ENCODE data around the gene MTMR2.
"Not testable (repeated sequence)": the region's sequence is repeated elsewhere in the genome, so short reads cannot be mapped to it uniquely, and the experiment has no call there.

Gene MTMR2

DNA sequence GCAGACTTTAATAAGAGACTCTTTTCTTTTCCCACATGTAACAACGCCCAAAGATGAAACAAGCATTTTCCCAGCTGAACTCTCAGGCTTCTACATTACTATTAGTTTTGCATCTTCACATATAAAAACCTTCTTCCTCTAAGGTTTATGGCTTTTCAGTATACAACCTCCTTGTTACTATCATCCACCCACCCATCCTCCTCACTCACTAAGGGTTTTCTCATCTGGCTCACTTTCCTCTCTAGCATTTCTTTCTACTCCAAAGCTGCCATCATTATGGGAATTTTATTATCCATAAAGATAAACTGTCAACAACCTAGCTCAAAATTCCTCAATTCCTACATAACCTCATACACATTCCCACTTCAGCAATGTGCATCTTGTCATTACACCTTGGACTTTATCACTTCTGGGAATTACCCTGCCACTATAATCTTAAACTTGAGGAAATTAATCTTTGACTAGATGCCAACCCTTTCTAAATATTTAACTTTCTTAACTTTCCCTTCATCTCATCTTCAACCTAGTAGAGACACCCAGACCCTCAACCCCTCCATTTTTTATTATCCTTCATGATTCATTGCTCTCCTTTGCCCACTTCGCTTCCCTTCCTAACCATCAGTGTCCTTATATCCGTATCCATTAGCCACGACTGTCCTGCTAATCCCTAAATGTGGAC is 30.9 kb downstream of the MTMR2 start:
- no peak for DNase-seq
- in situ Hi-C loops (cut with HindIII; ENCODE audit: low pct_ligation_motif_present, low pct_unique_long_range_greater_than_20kb, low sequenced_read_pairs) = no loop called here

DNA sequence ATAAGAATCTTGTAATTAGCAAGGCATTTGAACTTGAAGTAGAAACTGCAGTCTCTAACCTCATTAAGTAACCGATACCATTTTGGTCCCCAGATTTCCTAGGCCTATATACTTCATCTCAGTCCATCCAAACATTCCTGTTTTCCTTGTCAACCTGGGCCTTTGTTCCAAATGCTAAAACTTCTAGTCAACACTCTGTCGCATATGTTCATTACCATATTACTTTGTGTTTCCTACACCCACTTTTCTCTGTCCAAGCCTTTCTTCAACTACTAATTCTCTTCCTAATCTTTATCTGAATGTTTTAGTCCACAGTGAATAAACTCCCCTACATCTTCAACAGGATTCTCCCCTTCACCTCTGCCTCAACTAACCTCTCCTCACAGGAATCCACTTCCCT is 31.4 kb downstream of the MTMR2 start:
- DNase-seq = no peak
- in situ Hi-C loops (cut with HindIII; ENCODE audit: low pct_ligation_motif_present, low pct_unique_long_range_greater_than_20kb, low sequenced_read_pairs) = no loop called here

DNA sequence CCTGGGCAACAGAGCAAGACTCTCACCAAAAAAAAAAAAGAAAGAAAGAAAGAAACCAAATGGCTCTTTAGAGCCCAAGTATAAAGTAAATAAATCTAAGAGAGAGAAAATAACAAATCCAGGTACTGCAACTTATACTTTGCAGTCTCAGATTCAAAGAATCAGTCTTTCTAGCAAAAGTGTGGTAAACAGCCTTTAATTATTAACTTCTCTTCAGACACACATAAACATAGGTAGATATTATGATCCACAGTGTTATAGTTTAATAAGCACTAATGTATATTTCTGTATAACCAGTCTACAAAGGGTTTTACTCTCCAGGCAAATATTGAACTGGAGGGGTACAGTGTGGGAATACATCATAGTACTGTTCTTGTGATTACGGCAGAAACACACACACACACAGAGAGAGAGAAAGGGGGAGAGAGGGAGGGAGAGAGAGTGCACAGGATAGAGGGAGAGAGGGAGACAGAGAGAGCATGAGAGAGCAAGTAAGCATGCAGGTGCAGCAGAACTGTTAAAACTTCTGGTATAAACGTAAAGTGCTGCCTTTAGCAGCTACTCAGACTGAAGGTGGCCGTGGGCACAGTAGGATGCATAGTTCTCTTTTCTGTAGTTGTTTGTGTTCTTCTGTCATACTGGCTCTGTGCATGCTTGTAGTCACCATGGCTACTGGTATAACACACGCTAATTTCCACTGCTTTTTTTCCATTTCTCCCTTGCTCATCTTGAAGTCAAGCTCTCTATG is 32.3 kb downstream of the MTMR2 start:
- in situ Hi-C loops (cut with HindIII; ENCODE audit: low pct_ligation_motif_present, low pct_unique_long_range_greater_than_20kb, low sequenced_read_pairs) = no loop called here
- DNase-seq = no peak

DNA sequence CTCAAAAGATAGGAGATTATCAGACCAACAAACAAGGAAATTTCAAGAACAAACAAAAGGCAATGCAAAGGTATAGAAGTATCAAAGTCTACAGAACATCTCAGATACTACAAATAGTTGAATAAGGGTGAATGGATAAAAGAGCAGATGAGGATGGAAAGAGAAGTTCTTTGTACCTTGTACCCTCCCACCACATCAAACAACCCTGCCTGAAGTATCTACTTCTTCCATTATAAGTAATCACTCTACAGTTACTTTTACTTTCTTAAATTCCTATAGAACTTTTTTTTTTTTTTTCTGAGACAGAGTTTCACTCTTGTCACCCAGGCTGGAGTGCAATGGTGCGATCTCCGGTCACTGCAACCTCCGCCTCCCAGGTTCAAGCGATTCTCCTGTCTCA is 35.1 kb downstream of the MTMR2 start:
- in situ Hi-C loops (cut with HindIII; ENCODE audit: low pct_ligation_motif_present, low pct_unique_long_range_greater_than_20kb, low sequenced_read_pairs) = no loop called here
- no peak for DNase-seq

DNA sequence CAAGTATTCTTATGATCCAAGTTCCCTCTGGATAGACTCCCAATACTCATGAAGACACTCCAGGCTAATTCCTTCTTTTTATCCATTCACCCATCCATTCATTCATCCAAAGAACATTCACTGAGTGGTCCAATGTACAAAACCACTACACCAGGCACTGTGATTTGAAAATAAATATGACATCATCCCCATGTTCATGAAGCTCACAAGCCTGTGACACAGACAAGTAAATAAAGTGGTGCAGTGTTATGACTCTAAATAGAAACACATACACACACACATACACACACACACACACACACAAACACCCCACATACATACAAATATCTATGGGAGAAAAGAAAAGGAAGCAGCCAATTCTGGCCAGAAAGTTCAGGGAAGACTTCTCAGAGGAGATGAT is 35.5 kb downstream of the MTMR2 start:
- in situ Hi-C loops (cut with HindIII; ENCODE audit: low pct_ligation_motif_present, low pct_unique_long_range_greater_than_20kb, low sequenced_read_pairs) = no loop called here

DNA sequence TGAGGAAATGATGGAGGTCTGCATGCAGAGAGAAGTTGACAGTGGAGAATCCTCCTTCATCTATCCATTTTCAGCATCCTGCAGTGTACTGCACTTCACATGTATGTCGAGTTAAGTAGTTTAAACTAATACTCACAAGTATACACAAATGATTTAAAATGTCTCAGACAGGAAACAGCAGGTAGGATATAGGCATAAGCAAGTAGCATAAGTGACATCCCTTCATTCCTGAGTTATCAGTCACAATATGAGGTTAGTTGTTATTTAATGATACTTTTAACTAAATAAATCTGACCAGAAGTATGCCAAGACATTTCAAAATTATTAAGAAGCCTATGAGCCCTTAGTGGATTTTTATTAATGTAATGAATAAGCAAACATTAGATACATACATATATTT is 37.4 kb downstream of the MTMR2 start:
- in situ Hi-C loops (cut with HindIII; ENCODE audit: low pct_ligation_motif_present, low pct_unique_long_range_greater_than_20kb, low sequenced_read_pairs) = no loop called here

More for the DNA sequence above, 35.5 kb downstream of the MTMR2 start:
- no peak for DNase-seq

DNA sequence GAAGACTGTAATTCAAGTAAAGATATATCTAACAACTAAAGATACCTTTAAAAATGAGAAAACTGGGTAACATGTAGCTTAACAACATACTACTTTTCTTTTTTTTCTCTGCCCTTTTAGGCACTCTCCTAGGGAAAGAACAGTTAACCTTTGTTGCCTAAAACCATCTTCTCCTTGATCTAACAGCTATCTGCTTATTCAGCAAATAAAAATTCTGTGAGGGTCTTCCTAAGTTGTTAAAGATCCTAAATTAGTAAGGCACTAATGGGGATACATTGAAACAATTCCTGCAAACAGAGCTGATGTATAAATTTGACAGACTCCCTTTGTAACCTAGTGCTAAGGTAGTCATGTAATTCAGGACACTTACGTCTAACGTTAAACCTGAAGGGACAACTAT is 39.1 kb downstream of the MTMR2 start:
- in situ Hi-C loops (cut with HindIII; ENCODE audit: low pct_ligation_motif_present, low pct_unique_long_range_greater_than_20kb, low sequenced_read_pairs) = no loop called here
- DNase-seq = no peak

More for the DNA sequence above, 37.4 kb downstream of the MTMR2 start:
- DNase-seq = no peak

DNA sequence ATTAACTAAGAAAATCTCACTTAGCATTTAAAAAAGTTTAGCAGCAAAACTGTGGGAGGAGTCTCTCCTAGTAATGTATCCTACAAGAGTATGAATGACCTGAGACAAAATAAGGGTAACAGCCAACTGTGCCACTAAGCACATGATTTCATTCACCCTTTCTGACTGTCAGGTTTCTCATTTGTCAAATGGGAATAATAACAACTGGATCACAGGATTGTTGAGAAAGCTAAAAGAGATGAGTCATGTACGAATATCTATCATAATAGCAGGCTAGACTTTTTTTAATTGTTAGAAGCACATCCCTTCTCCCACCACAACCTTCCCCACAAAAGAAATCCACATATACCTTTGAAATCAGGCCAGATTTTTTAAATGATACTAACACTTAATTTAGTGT is 39.5 kb downstream of the MTMR2 start:
- in situ Hi-C loops (cut with HindIII; ENCODE audit: low pct_ligation_motif_present, low pct_unique_long_range_greater_than_20kb, low sequenced_read_pairs) = no loop called here
- no peak for DNase-seq

DNA sequence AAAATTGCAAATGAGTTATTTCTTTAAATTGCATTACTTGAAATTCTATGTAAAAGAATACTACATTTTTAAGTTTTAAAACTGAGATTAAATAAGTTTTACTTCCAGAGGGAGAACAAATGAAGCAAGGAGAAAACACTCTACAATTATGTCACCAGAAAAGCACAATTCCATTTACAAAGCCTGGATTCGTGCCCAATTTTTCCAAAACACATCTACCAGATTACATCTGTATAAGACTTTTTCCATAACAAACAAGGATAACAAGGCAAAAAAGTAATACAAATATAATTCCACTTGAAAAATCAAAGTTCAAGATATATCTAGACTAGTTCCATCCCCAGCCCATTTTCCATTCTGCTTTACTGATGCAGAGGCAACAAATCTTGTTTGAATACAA is 40.5 kb downstream of the MTMR2 start:
- in situ Hi-C loops (cut with HindIII; ENCODE audit: low pct_ligation_motif_present, low pct_unique_long_range_greater_than_20kb, low sequenced_read_pairs) = no loop called here
- DNase-seq = no peak

DNA sequence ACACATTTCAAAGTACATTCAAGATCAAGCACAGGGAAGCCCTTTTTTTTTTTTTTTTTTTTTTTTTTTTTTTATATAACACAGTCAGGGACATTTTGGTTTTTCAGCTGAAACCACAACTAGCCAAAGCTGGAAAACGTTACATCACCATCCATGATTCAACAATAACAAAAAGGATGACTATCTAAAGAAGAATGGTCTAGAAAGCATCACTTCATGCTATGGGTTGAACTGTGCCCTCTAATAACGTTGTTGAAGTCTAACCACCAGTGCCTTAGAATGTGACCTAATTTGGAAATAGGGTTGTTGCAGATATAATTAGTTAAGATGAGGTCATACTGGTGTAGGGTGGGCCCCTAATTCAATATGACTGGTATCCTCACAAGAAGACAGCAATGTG is 46.6 kb downstream of the MTMR2 start:
- DNase-seq = peak; percentile 40
- in situ Hi-C loops (cut with HindIII; ENCODE audit: low pct_ligation_motif_present, low pct_unique_long_range_greater_than_20kb, low sequenced_read_pairs) = no loop called here

DNA sequence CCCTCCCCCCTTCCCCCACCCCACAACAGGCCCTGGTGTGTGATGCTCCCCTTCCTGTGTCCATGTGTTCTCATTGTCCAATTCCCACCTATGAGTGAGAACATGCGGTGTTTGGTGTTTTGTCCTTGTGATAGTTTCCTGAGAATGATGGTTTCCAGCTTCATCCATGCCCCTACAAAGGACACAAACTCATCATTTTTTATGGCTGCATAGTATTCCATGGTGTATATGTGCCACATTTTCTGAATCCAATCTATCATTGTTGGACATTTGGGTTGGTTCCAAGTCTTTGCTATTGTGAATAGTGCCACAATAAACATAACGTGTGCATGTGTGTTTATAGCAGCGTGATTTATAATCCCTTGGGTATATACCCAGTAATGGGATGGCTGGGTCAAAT is 53.0 kb downstream of the MTMR2 start:
- DNase-seq; in situ Hi-C loops (cut with HindIII; ENCODE audit: low pct_ligation_motif_present, low pct_unique_long_range_greater_than_20kb, low sequenced_read_pairs): not testable (repeated sequence)

DNA sequence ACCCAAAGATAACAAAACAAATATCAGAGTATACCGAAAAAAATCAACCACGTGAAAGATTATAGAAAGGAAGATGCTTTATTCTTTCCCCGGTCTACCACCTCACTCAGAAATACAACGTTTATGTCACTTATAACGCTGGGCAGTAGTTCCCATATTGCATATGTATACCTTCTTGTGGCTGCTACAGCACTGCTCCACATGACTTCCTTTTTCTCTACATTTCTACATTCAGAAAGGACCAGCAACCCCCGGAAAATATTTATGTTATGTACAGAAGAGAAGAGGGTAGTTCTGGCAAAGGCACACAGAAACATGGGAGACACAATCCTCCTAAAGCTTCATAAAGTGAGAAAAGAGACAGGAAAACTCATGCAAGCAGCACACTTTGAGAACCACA is 56.8 kb downstream of the MTMR2 start:
- DNase-seq = no peak
- in situ Hi-C loops (cut with HindIII; ENCODE audit: low pct_ligation_motif_present, low pct_unique_long_range_greater_than_20kb, low sequenced_read_pairs) = no loop called here

DNA sequence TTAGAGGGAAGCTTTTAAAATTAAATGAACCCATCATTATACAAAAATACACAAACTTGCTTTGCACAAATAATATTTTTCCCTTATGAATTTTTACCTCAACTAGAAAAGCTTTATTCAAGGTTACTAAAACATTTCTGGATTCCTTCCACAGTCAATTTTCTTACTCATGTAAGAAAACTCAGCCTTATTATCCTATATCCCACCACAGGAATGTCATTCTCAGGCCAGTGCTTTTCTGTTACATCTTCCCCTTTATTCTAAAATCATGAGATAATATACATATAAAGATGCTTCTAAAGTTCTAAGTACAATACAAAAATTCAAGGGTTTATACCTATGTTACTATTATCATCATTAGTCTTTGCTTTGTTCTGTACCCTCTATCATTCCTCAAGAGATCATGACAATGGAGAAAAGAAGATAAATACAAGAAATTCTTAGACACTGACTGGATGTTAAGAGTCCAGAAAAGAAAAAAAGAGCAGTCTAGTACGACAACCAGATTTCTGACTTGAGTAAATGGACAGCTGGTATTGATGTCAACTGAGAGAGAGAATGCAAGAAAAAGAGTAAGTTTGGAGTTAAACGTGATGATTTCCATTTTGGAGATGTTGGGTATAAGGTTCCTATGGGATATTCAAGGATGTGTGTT is 60.3 kb downstream of the MTMR2 start:
- in situ Hi-C loops (cut with HindIII; ENCODE audit: low pct_ligation_motif_present, low pct_unique_long_range_greater_than_20kb, low sequenced_read_pairs) = no loop called here
- DNase-seq = no peak

DNA sequence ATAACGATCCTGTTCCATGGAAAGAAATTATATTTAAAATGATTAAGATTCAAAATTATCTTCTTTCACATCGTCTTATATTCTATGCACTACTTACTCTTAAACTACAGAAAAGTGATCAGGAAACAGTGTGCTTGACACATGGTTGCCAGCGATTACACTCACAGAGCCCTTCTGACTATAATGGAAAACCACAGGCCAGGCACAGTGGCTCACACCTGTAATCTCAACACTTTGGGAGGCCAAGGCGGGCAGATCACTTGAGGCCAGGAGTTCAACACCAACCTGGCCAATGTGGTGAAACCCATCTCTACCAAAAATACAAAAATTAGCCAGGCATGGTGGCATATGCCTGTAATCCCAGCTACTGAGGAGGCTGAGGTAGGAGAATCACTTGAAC is 63.9 kb downstream of the MTMR2 start:
- in situ Hi-C loops (cut with HindIII; ENCODE audit: low pct_ligation_motif_present, low pct_unique_long_range_greater_than_20kb, low sequenced_read_pairs); DNase-seq: not testable (repeated sequence)

DNA sequence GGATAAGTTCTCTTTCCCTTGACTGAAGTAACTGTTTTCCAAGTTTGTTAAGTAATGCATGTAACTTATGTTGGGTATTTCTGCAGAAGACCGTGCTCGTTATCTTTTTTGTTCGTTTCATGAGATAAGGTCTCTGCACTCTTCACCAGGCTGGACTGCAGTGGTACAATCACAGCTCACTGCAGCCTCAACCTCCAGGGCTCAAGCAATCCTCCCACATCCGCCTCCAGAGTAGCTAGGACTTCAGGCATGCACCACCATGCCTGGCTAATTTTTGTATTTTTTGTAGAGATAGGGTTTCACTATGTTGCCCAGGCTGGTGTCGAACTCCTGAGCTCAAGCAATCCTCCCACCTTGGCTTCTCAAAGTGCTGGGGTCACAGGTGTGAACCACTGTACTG is 69.5 kb downstream of the MTMR2 start:
- in situ Hi-C loops (cut with HindIII; ENCODE audit: low pct_ligation_motif_present, low pct_unique_long_range_greater_than_20kb, low sequenced_read_pairs); DNase-seq: not testable (repeated sequence)

DNA sequence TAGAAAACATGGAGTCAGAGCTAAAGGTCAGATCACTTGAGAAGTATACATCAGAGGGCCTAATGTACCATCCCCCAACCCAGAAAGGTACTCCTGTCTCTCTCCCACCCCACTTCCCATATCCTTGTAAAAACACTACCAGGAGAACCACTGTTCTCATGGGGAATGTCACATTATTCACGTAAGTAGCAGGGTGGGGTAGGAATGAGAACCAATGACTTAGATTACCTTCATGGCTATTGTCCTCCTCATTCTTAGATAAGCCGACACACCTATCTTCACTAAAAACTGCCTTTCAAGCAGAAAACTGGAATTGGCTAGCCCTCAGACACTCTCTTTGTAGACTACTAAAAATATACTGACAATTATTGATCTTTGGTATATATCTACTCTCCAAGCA is 70.0 kb downstream of the MTMR2 start:
- DNase-seq = no peak
- in situ Hi-C loops (cut with HindIII; ENCODE audit: low pct_ligation_motif_present, low pct_unique_long_range_greater_than_20kb, low sequenced_read_pairs) = no loop called here

DNA sequence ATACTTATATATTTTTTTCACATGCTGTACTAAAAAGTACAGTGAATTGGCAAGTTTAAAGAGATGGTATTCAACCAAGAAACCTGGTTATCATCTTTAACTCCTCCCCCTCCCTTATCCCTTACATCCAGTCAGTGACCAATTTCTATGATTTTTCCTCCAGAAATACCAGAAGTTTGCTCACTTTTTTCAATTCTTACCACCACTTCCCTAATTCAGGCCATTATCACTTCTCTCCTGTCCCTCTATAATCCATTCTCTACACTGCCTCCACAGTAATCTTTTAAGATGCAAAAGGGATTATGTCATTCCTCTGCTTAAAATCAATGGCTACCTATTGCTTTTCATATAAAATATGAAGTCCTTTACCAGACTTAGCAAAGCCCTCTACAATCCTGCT is 70.8 kb downstream of the MTMR2 start:
- in situ Hi-C loops (cut with HindIII; ENCODE audit: low pct_ligation_motif_present, low pct_unique_long_range_greater_than_20kb, low sequenced_read_pairs) = no loop called here
- DNase-seq = no peak

DNA sequence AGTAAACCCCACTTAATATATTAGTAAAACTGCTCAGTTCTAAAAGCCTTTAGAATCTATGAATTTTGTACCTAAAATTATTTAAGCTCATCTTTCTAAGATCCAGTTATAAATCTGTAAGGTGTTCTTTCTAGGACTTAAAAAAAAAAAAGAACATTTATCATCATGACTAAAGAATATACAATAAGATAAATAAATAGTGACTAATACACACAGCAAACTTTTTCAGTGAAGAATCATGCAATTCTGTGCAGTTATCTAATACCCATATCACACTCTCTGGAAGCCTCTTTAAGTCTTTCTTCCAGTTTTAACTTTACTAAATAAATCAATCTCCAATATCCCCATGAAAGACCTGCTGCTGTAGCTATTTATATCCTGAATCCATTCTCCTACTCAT is 73.8 kb downstream of the MTMR2 start:
- no peak for DNase-seq
- in situ Hi-C loops (cut with HindIII; ENCODE audit: low pct_ligation_motif_present, low pct_unique_long_range_greater_than_20kb, low sequenced_read_pairs) = no loop called here

DNA sequence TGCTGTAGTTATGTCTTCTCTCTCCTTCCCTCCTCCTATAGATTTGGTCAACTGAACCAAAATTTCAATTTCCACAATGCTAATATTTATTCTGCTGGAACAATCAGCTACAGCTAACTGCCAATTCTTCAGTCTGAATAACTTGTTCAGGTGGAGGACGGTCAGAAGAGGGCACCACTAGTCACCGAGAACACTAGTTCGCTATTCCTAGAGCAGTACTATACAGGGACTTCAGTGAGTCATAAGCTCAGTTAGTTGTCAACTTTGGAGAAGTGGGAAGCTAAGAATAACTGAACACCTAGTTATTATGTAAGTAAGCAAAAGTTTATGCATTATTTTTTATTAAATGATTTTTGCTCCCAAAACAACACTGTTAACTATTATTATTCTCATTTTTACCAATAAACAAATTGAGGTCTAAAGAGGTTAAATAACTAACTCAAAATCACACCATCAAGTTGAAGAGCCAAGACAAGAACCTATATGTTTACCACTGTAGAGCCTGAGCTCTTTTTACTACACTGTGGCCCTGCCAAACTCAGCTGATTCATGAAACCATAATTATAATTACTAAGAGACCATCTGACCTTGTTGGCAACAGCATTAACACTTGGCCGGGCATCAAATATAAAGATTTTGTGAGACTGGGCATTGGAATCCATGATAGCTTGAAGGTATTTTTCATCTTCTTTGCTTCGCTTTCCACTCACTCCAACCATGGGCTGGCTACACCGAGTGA is 74.7 kb downstream of the MTMR2 start:
- in situ Hi-C loops (cut with HindIII; ENCODE audit: low pct_ligation_motif_present, low pct_unique_long_range_greater_than_20kb, low sequenced_read_pairs) = no loop called here
- DNase-seq = peak; percentile 71

Data from ACHN (cell line).